NCI-H226 (cell line): ENCODE measurements around the gene MAU2.
A peak's percentile ranks its signal among the peaks of the same experiment; 100 is the strongest.
"Not testable (repeated sequence)": the region's sequence is repeated elsewhere in the genome, so short reads cannot be mapped to it uniquely, and the experiment has no call there.

Experiments used
- DNase-seq: peaks from one replicate; pipeline ENCODE4 v3.0.0-alpha.2; 2015

The MAU2 gene

GRCh38 chr19:19385896-19386869 is 65.6 kb downstream of the MAU2 start:
- DNase-seq: no peak

- DNase-seq: no peak
Measured at GRCh38 chr19:19387108-19387507, 66.5 kb downstream of the MAU2 start.

GRCh38 chr19:19388568-19389555 is 68.2 kb downstream of the MAU2 start:
- no peak for DNase-seq

GRCh38 chr19:19389683-19390082 is 69.1 kb downstream of the MAU2 start:
- not testable (repeated sequence) for DNase-seq

- DNase-seq: not testable (repeated sequence)
Measured at GRCh38 chr19:19394333-19394732, 73.7 kb downstream of the MAU2 start.

- DNase-seq: no peak
Measured at GRCh38 chr19:19399733-19400433, 79.3 kb downstream of the MAU2 start.

- DNase-seq: peak; percentile 34
Measured at GRCh38 chr19:19402656-19403372, 82.2 kb downstream of the MAU2 start.

GRCh38 chr19:19403373-19403901 is 82.8 kb downstream of the MAU2 start:
- peak; percentile 22 for DNase-seq

- peak; percentile 86 for DNase-seq
Measured at GRCh38 chr19:19404879-19405860, 84.5 kb downstream of the MAU2 start, which contains the start of gene GATAD2A. GATAD2A (plus strand) TSS chr19:19405675; CDS start chr19:19465346, 59,671 bp downstream.

GRCh38 chr19:19405971-19406877 is 85.6 kb downstream of the MAU2 start:
- DNase-seq: no peak

- DNase-seq: peak; percentile 24
Measured at GRCh38 chr19:19406878-19407632, 86.4 kb downstream of the MAU2 start.

- no peak for DNase-seq
Measured at GRCh38 chr19:19407633-19407930, 87.0 kb downstream of the MAU2 start.
